ENCODE results near the gene PRKCE.

PRKCE gene

DNA sequence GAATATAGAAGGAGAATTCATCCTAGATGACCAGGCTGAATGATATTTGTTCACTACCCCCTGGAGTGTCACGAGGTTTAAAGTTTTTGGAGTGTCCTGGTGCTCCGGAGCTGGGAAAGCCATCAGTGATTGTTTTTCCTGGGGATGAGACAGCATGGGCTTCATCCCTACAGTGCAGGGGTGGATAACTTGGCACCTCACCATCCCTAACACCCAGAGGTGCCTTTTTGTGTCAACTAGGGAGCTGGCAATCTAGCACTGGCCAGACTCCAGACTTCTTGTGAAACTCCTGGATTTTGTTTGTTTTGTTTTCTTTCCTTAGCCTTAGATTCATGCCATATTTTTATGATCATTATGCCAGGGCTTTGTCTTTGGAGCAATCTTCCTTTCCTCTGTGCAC, 164.8 kb downstream of the PRKCE start:
- DNase-seq (ENCODE audit: low read depth): peak; percentile 83
- TF ChIP-seq, protein P1, sequence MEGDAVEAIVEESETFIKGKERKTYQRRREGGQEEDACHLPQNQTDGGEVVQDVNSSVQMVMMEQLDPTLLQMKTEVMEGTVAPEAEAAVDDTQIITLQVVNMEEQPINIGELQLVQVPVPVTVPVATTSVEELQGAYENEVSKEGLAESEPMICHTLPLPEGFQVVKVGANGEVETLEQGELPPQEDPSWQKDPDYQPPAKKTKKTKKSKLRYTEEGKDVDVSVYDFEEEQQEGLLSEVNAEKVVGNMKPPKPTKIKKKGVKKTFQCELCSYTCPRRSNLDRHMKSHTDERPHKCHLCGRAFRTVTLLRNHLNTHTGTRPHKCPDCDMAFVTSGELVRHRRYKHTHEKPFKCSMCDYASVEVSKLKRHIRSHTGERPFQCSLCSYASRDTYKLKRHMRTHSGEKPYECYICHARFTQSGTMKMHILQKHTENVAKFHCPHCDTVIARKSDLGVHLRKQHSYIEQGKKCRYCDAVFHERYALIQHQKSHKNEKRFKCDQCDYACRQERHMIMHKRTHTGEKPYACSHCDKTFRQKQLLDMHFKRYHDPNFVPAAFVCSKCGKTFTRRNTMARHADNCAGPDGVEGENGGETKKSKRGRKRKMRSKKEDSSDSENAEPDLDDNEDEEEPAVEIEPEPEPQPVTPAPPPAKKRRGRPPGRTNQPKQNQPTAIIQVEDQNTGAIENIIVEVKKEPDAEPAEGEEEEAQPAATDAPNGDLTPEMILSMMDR (conservative IDR thresholded peaks at IDR 0.05; ENCODE audit: control insufficient read depth, insufficient read depth, low read depth, low read length): no peak
- H3K4me3 ChIP-seq (ENCODE audit: control insufficient read depth, low read depth, low read length): no peak overlapping the region

GRCh38 chr2:45818591-45818990, 167.1 kb downstream of the PRKCE start:
- TF ChIP-seq, protein P1 (conservative IDR thresholded peaks at IDR 0.05; ENCODE audit: control insufficient read depth, insufficient read depth, low read depth, low read length): no peak
- DNase-seq (ENCODE audit: low read depth): no peak
- no peak overlapping the region for H3K4me3 ChIP-seq (ENCODE audit: control insufficient read depth, low read depth, low read length)

DNA sequence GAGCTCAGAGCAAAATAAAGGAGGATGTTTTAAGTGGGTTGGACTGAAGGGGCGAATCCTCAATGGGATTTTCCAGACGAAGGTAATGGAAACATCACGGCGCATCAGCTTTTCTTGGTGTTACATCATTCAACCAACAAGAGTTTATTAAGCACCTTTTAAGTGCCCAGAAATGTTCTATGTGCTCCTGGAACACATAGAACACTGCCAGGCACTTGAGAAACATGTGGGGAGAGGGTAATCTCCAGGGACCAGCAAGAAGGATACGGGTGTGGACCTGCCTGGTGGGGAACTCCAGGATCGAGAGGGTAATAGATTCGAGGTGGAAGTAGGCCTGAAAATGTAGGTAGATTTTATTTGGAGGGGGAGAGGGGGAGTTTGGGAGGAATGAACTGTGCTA, 168.6 kb downstream of the PRKCE start:
- TF ChIP-seq, protein P1 (conservative IDR thresholded peaks at IDR 0.05; ENCODE audit: control insufficient read depth, insufficient read depth, low read depth, low read length): no peak
- H3K4me3 ChIP-seq (ENCODE audit: control insufficient read depth, low read depth, low read length): no peak overlapping the region
- DNase-seq (ENCODE audit: low read depth): peak; percentile 4

- TF ChIP-seq, protein P1 (conservative IDR thresholded peaks at IDR 0.05; ENCODE audit: control insufficient read depth, insufficient read depth, low read depth, low read length): no peak
- DNase-seq (ENCODE audit: low read depth): peak; percentile 87
Measured at GRCh38 chr2:45821558-45822271, 170.2 kb downstream of the PRKCE start.

DNA sequence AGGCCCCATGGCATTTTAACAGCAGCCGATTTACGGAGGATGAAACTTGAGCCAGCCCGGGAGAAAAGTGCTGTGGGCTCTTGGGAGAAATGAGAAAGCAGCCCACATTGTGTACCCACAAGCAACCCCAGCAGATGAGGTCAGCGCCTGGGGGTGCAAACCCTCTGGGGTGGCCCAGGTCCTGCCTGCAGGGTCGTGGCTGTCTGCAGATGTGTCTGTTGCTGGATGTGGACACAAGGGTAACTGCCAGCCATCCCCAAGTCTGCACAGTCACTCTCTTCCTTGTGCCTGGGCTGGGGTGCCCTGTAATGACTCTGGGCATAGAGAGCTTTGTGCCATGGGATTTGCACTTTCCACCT, 170.8 kb downstream of the PRKCE start:
- DNase-seq (ENCODE audit: low read depth): no peak
- TF ChIP-seq, protein P1 (conservative IDR thresholded peaks at IDR 0.05; ENCODE audit: control insufficient read depth, insufficient read depth, low read depth, low read length): no peak
- no peak overlapping the region for H3K4me3 ChIP-seq (ENCODE audit: control insufficient read depth, low read depth, low read length)

More at GRCh38 chr2:45821558-45822271, 170.2 kb downstream of the PRKCE start:
- H3K4me3 ChIP-seq (ENCODE audit: control insufficient read depth, low read depth, low read length): no peak overlapping the region

DNA sequence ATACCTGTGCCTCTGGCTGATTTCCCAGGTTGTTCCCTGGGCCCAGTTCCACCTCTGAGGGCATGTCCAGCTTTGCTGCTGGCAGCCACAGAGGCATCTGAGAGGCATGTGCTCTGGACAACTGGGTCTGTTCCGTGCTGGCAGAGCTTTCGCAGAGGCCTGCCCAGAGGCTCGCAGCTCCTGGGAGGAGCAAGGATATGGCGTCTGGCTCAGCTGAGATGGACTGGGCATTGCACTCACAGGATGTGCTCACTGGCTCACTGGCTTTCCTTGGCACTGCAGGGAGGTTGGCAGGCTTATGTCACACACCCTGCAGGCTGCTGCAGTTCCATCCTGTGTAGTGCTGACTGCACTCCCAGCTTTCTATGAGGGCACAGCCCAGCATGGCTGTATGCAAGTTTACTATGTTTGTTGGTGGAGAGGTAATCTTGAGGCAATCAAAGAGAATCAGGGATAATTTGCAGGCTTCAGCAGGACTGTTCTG, 172.3 kb downstream of the PRKCE start:
- TF ChIP-seq, protein P1 (conservative IDR thresholded peaks at IDR 0.05; ENCODE audit: control insufficient read depth, insufficient read depth, low read depth, low read length): no peak
- no peak overlapping the region for H3K4me3 ChIP-seq (ENCODE audit: control insufficient read depth, low read depth, low read length)
- peak; percentile 17 for DNase-seq (ENCODE audit: low read depth)
